Measurements from ENCODE around the gene DLD. TPM values are rescaled to one million over a fixed set of nuclear protein-coding genes. Genes with fewer than 3 reads are reported as not detected.
A peak's percentile ranks its signal among the peaks of the same experiment; 100 is the strongest.

The DLD gene
- total and polyA plus RNA-seq, 2 of the 13 experiments (the other 11 are each of a cell fraction or from before 2014, with no cell fraction given): 56.8 to 95.2 TPM

DNA sequence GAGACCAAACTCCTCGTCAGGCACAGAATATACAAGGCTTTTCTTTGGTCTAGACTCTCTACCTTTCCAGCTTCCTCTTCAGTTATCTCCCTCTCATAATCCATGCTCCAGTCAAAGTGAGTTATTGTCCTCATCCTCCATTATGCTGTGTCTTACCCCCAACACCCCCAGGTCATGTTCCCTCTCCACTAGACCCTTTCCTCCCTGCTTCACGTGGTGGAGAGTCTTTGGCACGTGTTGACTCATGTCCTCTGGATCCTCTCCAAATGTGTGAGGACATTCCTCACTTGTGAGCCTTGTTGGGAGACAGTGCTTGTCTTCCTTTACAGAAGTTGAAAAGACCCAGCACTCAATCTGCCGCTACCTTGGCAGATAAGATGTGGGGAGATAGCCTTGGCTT, 36.0 kb upstream of the DLD start (continued):
- TF ChIP-seq ZBTB20 (CRISPR knock-in tag; IDR thresholded peaks at IDR 0.05; ENCODE audit: borderline replicate concordance, low read depth) (no peak), CSRNP1 (CRISPR knock-in tag; IDR thresholded peaks at IDR 0.05) (no peak), ZNF607 (CRISPR knock-in tag; IDR thresholded peaks at IDR 0.05; ENCODE audit: borderline replicate concordance) (peak; percentile 39; the same call in 1 of the 2 replicates), DNMT3B (CRISPR knock-in tag; conservative IDR thresholded peaks at IDR 0.05) (0 out of 2 replicates have a peak, but pooled peaks have one; percentile 64), AGO1 (IDR thresholded peaks at IDR 0.05; ENCODE audit: low read depth, low read length, poor library complexity, severe bottlenecking) (no peak), HOXA7 (CRISPR knock-in tag; IDR thresholded peaks at IDR 0.05) (no peak), ZNF17 (CRISPR knock-in tag; IDR thresholded peaks at IDR 0.05) (no peak), ZBTB14 (CRISPR knock-in tag; IDR thresholded peaks at IDR 0.05) (no peak), ONECUT2 (CRISPR knock-in tag; IDR thresholded peaks at IDR 0.05) (no peak), MIER3 (CRISPR knock-in tag; IDR thresholded peaks at IDR 0.05; ENCODE audit: borderline replicate concordance) (no peak), ZNF710 (CRISPR knock-in tag; IDR thresholded peaks at IDR 0.05; ENCODE audit: borderline replicate concordance) (no peak), FOSL2 (CRISPR knock-in tag; IDR thresholded peaks at IDR 0.05) (peak; percentile 17; the same call in 1 of the 2 replicates), GMEB2 (CRISPR knock-in tag; IDR thresholded peaks at IDR 0.05; ENCODE audit: low read depth) (no peak)
- TF ChIP-seq, protein P1, sequence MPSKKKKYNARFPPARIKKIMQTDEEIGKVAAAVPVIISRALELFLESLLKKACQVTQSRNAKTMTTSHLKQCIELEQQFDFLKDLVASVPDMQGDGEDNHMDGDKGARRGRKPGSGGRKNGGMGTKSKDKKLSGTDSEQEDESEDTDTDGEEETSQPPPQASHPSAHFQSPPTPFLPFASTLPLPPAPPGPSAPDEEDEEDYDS (CRISPR knock-in tag; IDR thresholded peaks at IDR 0.05): no peak
- TF ChIP-seq, protein P2, sequence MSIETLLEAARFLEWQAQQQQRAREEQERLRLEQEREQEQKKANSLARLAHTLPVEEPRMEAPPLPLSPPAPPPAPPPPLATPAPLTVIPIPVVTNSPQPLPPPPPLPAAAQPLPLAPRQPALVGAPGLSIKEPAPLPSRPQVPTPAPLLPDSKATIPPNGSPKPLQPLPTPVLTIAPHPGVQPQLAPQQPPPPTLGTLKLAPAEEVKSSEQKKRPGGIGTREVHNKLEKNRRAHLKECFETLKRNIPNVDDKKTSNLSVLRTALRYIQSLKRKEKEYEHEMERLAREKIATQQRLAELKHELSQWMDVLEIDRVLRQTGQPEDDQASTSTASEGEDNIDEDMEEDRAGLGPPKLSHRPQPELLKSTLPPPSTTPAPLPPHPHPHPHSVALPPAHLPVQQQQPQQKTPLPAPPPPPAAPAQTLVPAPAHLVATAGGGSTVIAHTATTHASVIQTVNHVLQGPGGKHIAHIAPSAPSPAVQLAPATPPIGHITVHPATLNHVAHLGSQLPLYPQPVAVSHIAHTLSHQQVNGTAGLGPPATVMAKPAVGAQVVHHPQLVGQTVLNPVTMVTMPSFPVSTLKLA (IDR thresholded peaks at IDR 0.05): peak; percentile 99
- TF ChIP-seq, protein P3, sequence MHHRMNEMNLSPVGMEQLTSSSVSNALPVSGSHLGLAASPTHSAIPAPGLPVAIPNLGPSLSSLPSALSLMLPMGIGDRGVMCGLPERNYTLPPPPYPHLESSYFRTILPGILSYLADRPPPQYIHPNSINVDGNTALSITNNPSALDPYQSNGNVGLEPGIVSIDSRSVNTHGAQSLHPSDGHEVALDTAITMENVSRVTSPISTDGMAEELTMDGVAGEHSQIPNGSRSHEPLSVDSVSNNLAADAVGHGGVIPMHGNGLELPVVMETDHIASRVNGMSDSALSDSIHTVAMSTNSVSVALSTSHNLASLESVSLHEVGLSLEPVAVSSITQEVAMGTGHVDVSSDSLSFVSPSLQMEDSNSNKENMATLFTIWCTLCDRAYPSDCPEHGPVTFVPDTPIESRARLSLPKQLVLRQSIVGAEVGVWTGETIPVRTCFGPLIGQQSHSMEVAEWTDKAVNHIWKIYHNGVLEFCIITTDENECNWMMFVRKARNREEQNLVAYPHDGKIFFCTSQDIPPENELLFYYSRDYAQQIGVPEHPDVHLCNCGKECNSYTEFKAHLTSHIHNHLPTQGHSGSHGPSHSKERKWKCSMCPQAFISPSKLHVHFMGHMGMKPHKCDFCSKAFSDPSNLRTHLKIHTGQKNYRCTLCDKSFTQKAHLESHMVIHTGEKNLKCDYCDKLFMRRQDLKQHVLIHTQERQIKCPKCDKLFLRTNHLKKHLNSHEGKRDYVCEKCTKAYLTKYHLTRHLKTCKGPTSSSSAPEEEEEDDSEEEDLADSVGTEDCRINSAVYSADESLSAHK (CRISPR knock-in tag; IDR thresholded peaks at IDR 0.05; ENCODE audit: borderline replicate concordance): no peak
- TF ChIP-seq, protein P4, sequence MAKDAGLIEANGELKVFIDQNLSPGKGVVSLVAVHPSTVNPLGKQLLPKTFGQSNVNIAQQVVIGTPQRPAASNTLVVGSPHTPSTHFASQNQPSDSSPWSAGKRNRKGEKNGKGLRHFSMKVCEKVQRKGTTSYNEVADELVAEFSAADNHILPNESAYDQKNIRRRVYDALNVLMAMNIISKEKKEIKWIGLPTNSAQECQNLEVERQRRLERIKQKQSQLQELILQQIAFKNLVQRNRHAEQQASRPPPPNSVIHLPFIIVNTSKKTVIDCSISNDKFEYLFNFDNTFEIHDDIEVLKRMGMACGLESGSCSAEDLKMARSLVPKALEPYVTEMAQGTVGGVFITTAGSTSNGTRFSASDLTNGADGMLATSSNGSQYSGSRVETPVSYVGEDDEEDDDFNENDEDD (CRISPR knock-in tag; IDR thresholded peaks at IDR 0.05; ENCODE audit: borderline replicate concordance): peak; percentile 22; the same call in 1 of the 2 replicates

Data from HepG2 (cell line).